Fibroblast of upper back skin (primary cell): ENCODE results near the gene IL21R.
"Not testable (repeated sequence)": the region's sequence is repeated elsewhere in the genome, so short reads cannot be mapped to it uniquely, and the experiment has no call there.

Experiments
- DNase-seq: peaks from one replicate; pipeline ENCODE4 v3.0.0-alpha.2; 2013

Gene IL21R

GRCh38 chr16:27402964-27403600 is 1.1 kb downstream of the IL21R start:
- peak; percentile 17 for DNase-seq

- no peak for DNase-seq
Measured at GRCh38 chr16:27403601-27403992, 1.6 kb downstream of the IL21R start.

- DNase-seq: no peak
Measured at GRCh38 chr16:27404163-27404823, 2.3 kb downstream of the IL21R start.

GRCh38 chr16:27405546-27406451 is 3.8 kb downstream of the IL21R start:
- peak; percentile 18 for DNase-seq

GRCh38 chr16:27406511-27407128 is 4.6 kb downstream of the IL21R start:
- DNase-seq: no peak

- DNase-seq: no peak
Measured at GRCh38 chr16:27407133-27407532, 5.2 kb downstream of the IL21R start.

- DNase-seq: peak; percentile 26
Measured at GRCh38 chr16:27408012-27408601, 6.1 kb downstream of the IL21R start.

- no peak for DNase-seq
Measured at GRCh38 chr16:27408602-27409031, 6.6 kb downstream of the IL21R start.

- DNase-seq: not testable (repeated sequence)
Measured at GRCh38 chr16:27409958-27410357, 8.0 kb downstream of the IL21R start.

GRCh38 chr16:27410761-27411160 is 8.8 kb downstream of the IL21R start:
- DNase-seq: no peak

GRCh38 chr16:27413956-27414355 is 12.0 kb downstream of the IL21R start:
- DNase-seq: no peak

- DNase-seq: no peak
Measured at GRCh38 chr16:27414788-27415431, 12.9 kb downstream of the IL21R start.

GRCh38 chr16:27417047-27417671 is 15.2 kb downstream of the IL21R start:
- no peak for DNase-seq

GRCh38 chr16:27421961-27422740 is 20.2 kb downstream of the IL21R start:
- DNase-seq: no peak

GRCh38 chr16:27424772-27425498 is 23.0 kb downstream of the IL21R start:
- no peak for DNase-seq

- no peak for DNase-seq
Measured at GRCh38 chr16:27425961-27426360, 24.0 kb downstream of the IL21R start.

GRCh38 chr16:27426423-27427408 is 24.7 kb downstream of the IL21R start:
- peak; percentile 90 for DNase-seq

- no peak for DNase-seq
Measured at GRCh38 chr16:27427538-27427937, 25.6 kb downstream of the IL21R start.
